H1 (cell line): Measurements from ENCODE around the gene SLIT3. TPM values are rescaled to one million over a fixed set of nuclear protein-coding genes. Genes with fewer than 3 reads are reported as not detected.

Experiments used
- CBX8 ChIP-seq: fragments of 300-800, 300-1000 bp; sonication (generic); IDR thresholded peaks from 2 replicates; pipeline ENCODE4 v1.7.1; 2016; ENCODE audit warnings: low read depth, low read length, borderline replicate concordance
- CHD7 ChIP-seq: fragments of 300-600 bp; sonication (generic); IDR thresholded peaks from 2 replicates; pipeline ENCODE4 v1.7.1; 2012; ENCODE audit warnings: low read length, moderate library complexity, mild to moderate bottlenecking, inconsistent platforms; ENCODE audit not compliant: insufficient replicate concordance
- FOSL1 ChIP-seq: IDR thresholded peaks from 2 replicates; pipeline ENCODE4 v1.6.1; 2011; ENCODE audit warnings: mild to moderate bottlenecking, low read depth, low read length, moderate library complexity; ENCODE audit not compliant: insufficient read depth
- GTF2F1 ChIP-seq: IDR thresholded peaks from 2 replicates; pipeline ENCODE4 v1.6.1; 2012; ENCODE audit warnings: low read depth, low read length, improper control_type of control experiment, borderline replicate concordance
- KDM4A ChIP-seq: IDR thresholded peaks from one replicate; pipeline ENCODE4 v1.7.1; 2012; ENCODE audit warnings: low read depth, mild to moderate bottlenecking, moderate library complexity, low read length, inconsistent platforms; ENCODE audit not compliant: severe bottlenecking
- POLR2A ChIP-seq, 2 experiments: IDR thresholded peaks; 1 replicate in 1 of 2; 2 replicates in 1 of 2; pipeline ENCODE4 v1.6.1; 2011; ENCODE audit warnings: low read depth in 2 of 2, low read length in 2 of 2, mild to moderate bottlenecking in 2 of 2; ENCODE audit errors: control extremely low read depth in 1 of 2
- POLR2AphosphoS5 ChIP-seq: IDR thresholded peaks from 2 replicates; pipeline ENCODE4 v1.6.1; 2011; ENCODE audit warnings: low read depth, low read length
- ZNF274 ChIP-seq: IDR thresholded peaks from 2 replicates; pipeline ENCODE4 v1.7.0; 2012; ENCODE audit warnings: low read length, borderline replicate concordance; ENCODE audit errors: extremely low read depth
- polyA plus RNA-seq, 7 experiments: library from polyadenylated mRNA; depleted of rRNA in 3 of 7; stranded (reverse) in 5 of 7; unstranded in 2 of 7; fragments of >200 nt in 5 of 7; fragments of 200-250 nt in 2 of 7; gene quantifications; 1 replicate in 5 of 7; 2 replicates in 1 of 7; 4 replicates in 1 of 7; pipeline versions ENCODE4 v1.2.1 to v1.2.3, GENCODE V29; 2011 to 2013; ENCODE audit warnings: missing spikeins in 2 of 7, mixed read lengths in 2 of 7
- total RNA-seq: library from RNA; stranded (reverse); fragmentation: NEBNext Ultra II Directional; extraction: Animal tissue kit (Norgen Biotek cat#: 25700); gene quantifications from 2 replicates; pipeline ENCODE4 v1.2.1, GENCODE V29; 2021

Gene SLIT3
- total and polyA plus RNA-seq, 2 of the 8 experiments (the other 6 are each of a cell fraction or from before 2014, with no cell fraction given): 1.1 to 1.2 TPM

DNA sequence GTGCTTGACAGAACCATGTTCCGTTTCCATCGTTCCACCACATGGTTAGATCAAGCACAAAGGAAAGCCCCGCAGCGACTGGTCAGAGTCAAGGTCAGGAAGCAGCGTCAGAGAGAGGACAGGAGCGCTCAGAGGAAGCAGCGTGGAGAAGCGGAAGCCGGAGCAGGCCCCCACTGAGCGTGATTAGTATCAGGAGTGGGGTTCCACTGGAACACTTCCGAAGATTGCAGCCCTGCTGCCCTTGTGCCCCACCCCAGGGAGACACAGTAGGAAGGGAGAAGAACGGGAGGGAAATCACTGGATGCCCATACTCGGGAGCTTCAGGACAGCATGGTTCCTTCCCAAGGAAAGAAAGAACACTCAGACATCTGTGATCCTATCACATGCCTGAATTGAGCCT is 532.8 kb downstream of the SLIT3 start (continued):
- TF ChIP-seq FOSL1: no peak
- no peak for TF ChIP-seq KDM4A
- no peak for TF ChIP-seq CBX8
- no peak for TF ChIP-seq POLR2A (IDR thresholded peaks at IDR 0.05; ENCODE audit: control extremely low read depth in 1 of 2, low read depth in 2 of 2, low read length in 2 of 2)
- TF ChIP-seq POLR2AphosphoS5: no peak
- no peak for TF ChIP-seq CHD7
- no peak for TF ChIP-seq GTF2F1
- TF ChIP-seq ZNF274: no peak
